B cell (primary cell): Measurements from ENCODE around the gene RBMS3. TPM values are rescaled to one million over a fixed set of nuclear protein-coding genes. Genes with fewer than 3 reads are reported as not detected.

Experiments used
- ATAC-seq: fragments of 200-7000 bp; cut with Tn5 transposase; one replicate; pipeline ENCODE4 v1.10.0; 2021; ENCODE audit warnings: low read depth, mild to moderate bottlenecking, moderate number of reproducible peaks, moderate library complexity
- CTCF ChIA-PET: fragments of 350-600 bp; sonication (Branson Sonifier 250); formaldehyde crosslinking; loops from one replicate; lab custom pipeline; 2021; ENCODE audit warnings: antibody characterized with exemption, inconsistent platforms; lab: Charles Lee
- POLR2A ChIA-PET: fragments of 350-600 bp; sonication (Branson Sonifier 250); formaldehyde crosslinking; loops from one replicate; lab custom pipeline; 2021; ENCODE audit warnings: antibody characterized with exemption; lab: Charles Lee
- DNase-seq: peaks from one replicate; pipeline ENCODE4 v3.0.0; 2013
- H2AFZ ChIP-seq: 2 replicates; pipeline ENCODE4 v1.6.1; 2012; ENCODE audit warnings: mild to moderate bottlenecking, low read depth, low read length; ENCODE audit not compliant: insufficient read depth, poor library complexity, severe bottlenecking
- H3K27ac ChIP-seq, 2 donors: 1 replicate in 1 of 2; 2 replicates in 1 of 2; pipeline ENCODE4 v1.5.1; 2012 to 2013; ENCODE audit warnings: low read length in 2 of 2, mild to moderate bottlenecking in 2 of 2, moderate library complexity in 1 of 2
- H3K27me3 ChIP-seq, 4 experiments: fragments of 200-600 bp in 1 of 4; sonication (generic) in 1 of 4; replicated peaks in 1 of 4; 1 replicate in 2 of 4; 2 replicates in 2 of 4; pipeline versions ENCODE4 v1.6.1 to v1.7.0; 2013 to 2016; ENCODE audit warnings: low read length in 3 of 4, mild to moderate bottlenecking in 2 of 4, mixed read lengths in 1 of 4, moderate library complexity in 1 of 4; ENCODE audit not compliant: insufficient read depth in 4 of 4, control insufficient read depth in 3 of 4; ENCODE audit errors: control extremely low read depth in 1 of 4
- H3K36me3 ChIP-seq, 2 experiments: replicated peaks in 1 of 2; 1 replicate in 1 of 2; 2 replicates in 1 of 2; pipeline versions ENCODE4 v1.6.1 to v1.7.1; 2013; ENCODE audit warnings: low read length in 1 of 2; ENCODE audit not compliant: insufficient read depth in 2 of 2, control insufficient read depth in 1 of 2; ENCODE audit errors: control extremely low read depth in 1 of 2, extremely low read depth in 1 of 2
- H3K4me1 ChIP-seq, 2 donors: fragments of 200-600 bp in 1 of 2; sonication (generic) in 1 of 2; 1 replicate in 1 of 2; 2 replicates in 1 of 2; pipeline versions ENCODE4 v1.5.1 to v1.6.1; 2013 to 2017; ENCODE audit warnings: low read length in 2 of 2; ENCODE audit not compliant: control insufficient read depth in 2 of 2, insufficient read depth in 2 of 2
- H3K4me2 ChIP-seq: replicated peaks from 2 replicates; pipeline ENCODE3; 2012; ENCODE audit warnings: mild to moderate bottlenecking, low read depth, low read length; ENCODE audit not compliant: poor library complexity, severe bottlenecking
- H3K4me3 ChIP-seq, 5 experiments: fragments of 200-600 bp in 1 of 5; sonication (generic) in 1 of 5; 1 replicate in 3 of 5; 2 replicates in 2 of 5; pipeline versions ENCODE4 v1.5.1 to v1.7.0; 2011 to 2016; ENCODE audit warnings: low read length in 4 of 5, mild to moderate bottlenecking in 4 of 5, low read depth in 2 of 5, control low read depth in 1 of 5, moderate library complexity in 1 of 5; ENCODE audit not compliant: insufficient read depth in 1 of 5; ENCODE audit errors: control extremely low read depth in 1 of 5, extremely low read depth in 1 of 5
- H3K79me2 ChIP-seq: fragments of 200-600 bp; sonication (generic); one replicate; pipeline ENCODE4 v1.6.0; 2016; ENCODE audit warnings: low read length; ENCODE audit not compliant: control insufficient read depth, insufficient read depth
- H3K9ac ChIP-seq: fragments of 200-600 bp; sonication (generic); 2 replicates; pipeline ENCODE4 v1.6.1; 2017; ENCODE audit warnings: mild to moderate bottlenecking, low read length, moderate library complexity
- H3K9me3 ChIP-seq, 3 donors: one replicate each; pipeline versions ENCODE4 v1.6.1 to v1.7.1; 2013; ENCODE audit warnings: low read length in 2 of 3; ENCODE audit not compliant: control insufficient read depth in 2 of 3, insufficient read depth in 1 of 3; ENCODE audit errors: control extremely low read depth in 1 of 3
- H4K20me1 ChIP-seq: 2 replicates; pipeline ENCODE4 v1.6.0; 2012; ENCODE audit warnings: mild to moderate bottlenecking, low read length; ENCODE audit not compliant: insufficient read depth, control insufficient read depth, poor library complexity, severe bottlenecking
- H3K27ac Mint-ChIP-seq: one replicate; pipeline ENCODE4 v1.8.0; 2021; ENCODE audit warnings: mixed read lengths
- H3K27me3 Mint-ChIP-seq: one replicate; pipeline ENCODE4 v1.8.0; 2021; ENCODE audit warnings: mixed read lengths
- H3K4me1 Mint-ChIP-seq: one replicate; pipeline ENCODE4 v1.8.0; 2021; ENCODE audit warnings: mixed read lengths
- H3K4me3 Mint-ChIP-seq: one replicate; pipeline ENCODE4 v1.8.0; 2021; ENCODE audit warnings: mixed read lengths
- H3K9me3 Mint-ChIP-seq: one replicate; pipeline ENCODE4 v1.8.0; 2022; ENCODE audit warnings: mixed read lengths; ENCODE audit not compliant: insufficient read depth
- EZH2 ChIP-seq: IDR thresholded peaks from 2 replicates; pipeline ENCODE4 v1.6.1; 2012; ENCODE audit warnings: borderline replicate concordance, low read depth, mild to moderate bottlenecking, moderate library complexity, low read length; ENCODE audit not compliant: insufficient read depth, poor library complexity, severe bottlenecking
- WGBS: methylation state at CpG from one replicate; pipeline ENCODE4 v1.1.5; 2013; ENCODE audit warnings: missing lambda C conversion rate; ENCODE audit not compliant: insufficient coverage; 5-methylcytosine and 5-hydroxymethylcytosine counted together
- intact Hi-C: fragments of 100-400 bp; cut with micrococcal nuclease; formaldehyde crosslinking; loops from one replicate; pipeline ENCODE4 v1.10.0; 2022
- polyA plus RNA-seq: library from polyadenylated mRNA; depleted of rRNA; stranded (reverse); fragments of >200 nt; gene quantifications from 2 replicates; pipeline ENCODE4 v1.2.3, GENCODE V29; 2012
- total RNA-seq, 2 donors: library from RNA; stranded (reverse); fragments of 120-200 nt in 1 of 2; gene quantifications; 1 replicate in 1 of 2; 2 replicates in 1 of 2; pipeline versions ENCODE4 v1.2.3 to v1.2.4, GENCODE V29; 2013 to 2022
- TF ChIP-seq, protein P1 (sequence below): fragments of 200-600 bp; IDR thresholded peaks from one replicate; pipeline ENCODE4 v1.8.0; 2022; ENCODE audit warnings: antibody characterized with exemption, mild to moderate bottlenecking

RBMS3 gene
- total and polyA plus RNA-seq, 2 donors (not counting 1 experiment from before 2014, with no cell fraction given) = not detected

DNA sequence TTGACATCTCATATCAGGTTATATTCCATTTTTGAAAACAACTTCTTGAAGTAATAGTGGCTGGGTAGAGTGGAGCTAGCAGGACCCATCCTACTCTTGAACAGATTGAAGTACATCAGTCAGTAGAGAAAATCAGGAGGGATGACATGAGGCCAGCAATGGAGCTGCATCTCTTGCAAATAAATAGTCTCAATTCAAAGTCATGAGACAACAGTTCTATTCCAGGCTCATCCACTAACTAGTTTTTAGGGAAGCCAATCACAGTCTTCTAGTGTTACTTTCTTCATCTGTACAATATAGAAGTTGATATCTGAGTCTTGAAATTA is 477.2 kb downstream of the RBMS3 start:
- H3K9ac ChIP-seq = no peak overlapping the region
- POLR2A ChIA-PET = no interaction called here
- no peaks in the 10 kb centered on the region for H4K20me1 ChIP-seq
- intact Hi-C loops = no loop called here
- Mint-ChIP-seq H3K4me1 (no peaks in the 10 kb centered on the region), H3K27ac (no peak overlapping the region), H3K9me3 (no peaks in the 10 kb centered on the region), H3K27me3 (no peaks in the 10 kb centered on the region), H3K4me3 (no peak overlapping the region)
- H3K4me2 ChIP-seq = no peak overlapping the region
- CTCF ChIA-PET = no interaction called here
- no peak overlapping the region for H3K27ac ChIP-seq
- no peaks in the 10 kb centered on the region for H3K79me2 ChIP-seq
- no peaks in the 10 kb centered on the region for H3K4me1 ChIP-seq
- H3K4me3 ChIP-seq = no peak overlapping the region
- H2AFZ ChIP-seq = no peak overlapping the region
- no peak for DNase-seq
- no peaks in the 10 kb centered on the region for H3K9me3 ChIP-seq
- ATAC-seq = no peak
- H3K36me3 ChIP-seq = no peaks in the 10 kb centered on the region
- TF ChIP-seq, protein P1, sequence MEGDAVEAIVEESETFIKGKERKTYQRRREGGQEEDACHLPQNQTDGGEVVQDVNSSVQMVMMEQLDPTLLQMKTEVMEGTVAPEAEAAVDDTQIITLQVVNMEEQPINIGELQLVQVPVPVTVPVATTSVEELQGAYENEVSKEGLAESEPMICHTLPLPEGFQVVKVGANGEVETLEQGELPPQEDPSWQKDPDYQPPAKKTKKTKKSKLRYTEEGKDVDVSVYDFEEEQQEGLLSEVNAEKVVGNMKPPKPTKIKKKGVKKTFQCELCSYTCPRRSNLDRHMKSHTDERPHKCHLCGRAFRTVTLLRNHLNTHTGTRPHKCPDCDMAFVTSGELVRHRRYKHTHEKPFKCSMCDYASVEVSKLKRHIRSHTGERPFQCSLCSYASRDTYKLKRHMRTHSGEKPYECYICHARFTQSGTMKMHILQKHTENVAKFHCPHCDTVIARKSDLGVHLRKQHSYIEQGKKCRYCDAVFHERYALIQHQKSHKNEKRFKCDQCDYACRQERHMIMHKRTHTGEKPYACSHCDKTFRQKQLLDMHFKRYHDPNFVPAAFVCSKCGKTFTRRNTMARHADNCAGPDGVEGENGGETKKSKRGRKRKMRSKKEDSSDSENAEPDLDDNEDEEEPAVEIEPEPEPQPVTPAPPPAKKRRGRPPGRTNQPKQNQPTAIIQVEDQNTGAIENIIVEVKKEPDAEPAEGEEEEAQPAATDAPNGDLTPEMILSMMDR = no peak
- TF ChIP-seq EZH2 = no peak
- H3K27me3 ChIP-seq = no peaks in the 10 kb centered on the region

DNA sequence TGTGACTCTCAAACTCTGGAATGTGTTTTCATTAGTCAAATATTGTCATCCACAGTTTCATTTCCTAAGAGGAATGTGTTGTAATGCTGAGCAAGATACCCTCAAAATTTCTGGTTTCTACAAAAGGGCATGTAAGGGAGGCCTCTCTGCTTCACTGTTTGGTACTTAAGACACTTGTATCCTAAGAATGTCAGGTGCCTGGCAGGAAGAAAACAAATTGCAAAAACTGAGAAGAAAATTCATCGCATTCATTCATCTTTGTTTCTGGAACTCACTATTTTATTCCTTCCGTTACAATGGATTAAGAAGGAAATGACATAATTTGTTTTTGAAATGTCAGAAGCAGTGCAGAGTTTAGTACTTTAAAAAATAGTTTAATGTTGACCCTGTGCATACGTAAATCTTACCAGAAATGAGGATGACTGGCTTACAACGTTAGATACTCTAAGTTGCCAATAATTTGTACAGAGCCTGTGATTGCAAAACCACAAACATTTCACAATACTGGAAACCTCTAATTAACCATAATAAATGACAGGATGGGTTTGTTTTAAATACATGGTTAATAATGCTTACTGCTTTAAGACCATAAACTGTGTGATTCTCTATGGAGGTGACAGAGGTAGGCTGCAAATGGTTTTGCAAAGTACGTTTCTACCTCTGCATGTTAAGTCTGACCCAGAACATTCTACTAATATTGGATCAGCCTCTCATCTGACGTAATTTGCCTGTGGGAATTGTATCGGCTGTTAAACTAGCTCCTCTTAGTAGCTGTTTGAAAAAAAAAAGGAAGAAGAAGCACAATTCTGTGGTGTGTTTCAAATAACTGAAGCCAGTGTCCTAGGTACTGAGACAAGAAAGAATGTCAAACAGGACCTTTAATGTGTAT is 477.8 kb downstream of the RBMS3 start:
- DNase-seq (no peak), ATAC-seq (no peak)
- Mint-ChIP-seq H3K4me3 (no peak overlapping the region), H3K9me3 (no peaks in the 10 kb centered on the region), H3K4me1 (no peaks in the 10 kb centered on the region), H3K27me3 (no peaks in the 10 kb centered on the region), H3K27ac (no peak overlapping the region)
- H3K27ac ChIP-seq = no peak overlapping the region
- intact Hi-C loops = no loop called here
- H3K4me1 ChIP-seq = no peaks in the 10 kb centered on the region
- WGBS = no CpG with 5 or more reads among the region's 7 CpGs
- TF ChIP-seq EZH2 = no peak
- TF ChIP-seq, protein P1 = no peak
- CTCF ChIA-PET = no interaction called here
- no peaks in the 10 kb centered on the region for H3K27me3 ChIP-seq
- POLR2A ChIA-PET = no interaction called here
- H3K9me3 ChIP-seq = no peaks in the 10 kb centered on the region
- no peaks in the 10 kb centered on the region for H4K20me1 ChIP-seq
- no peak overlapping the region for H3K9ac ChIP-seq
- no peak overlapping the region for H3K4me2 ChIP-seq
- H3K36me3 ChIP-seq = no peaks in the 10 kb centered on the region
- H3K79me2 ChIP-seq = no peaks in the 10 kb centered on the region
- no peak overlapping the region for H2AFZ ChIP-seq
- no peak overlapping the region for H3K4me3 ChIP-seq
